CD8-positive, alpha-beta memory T cell (primary cell): ENCODE results near the gene JMJD1C. TPM values are rescaled to one million over a fixed set of nuclear protein-coding genes. Genes with fewer than 3 reads are reported as not detected.
"Not testable (repeated sequence)": the region's sequence is repeated elsewhere in the genome, so short reads cannot be mapped to it uniquely, and the experiment has no call there.

ENCODE experiments used
- CTCF ChIA-PET: fragments of 350-600 bp; sonication (Branson Sonifier 250); formaldehyde crosslinking; loops from one replicate; lab custom pipeline; 2021; ENCODE audit warnings: antibody characterized with exemption; lab: Charles Lee
- POLR2A ChIA-PET: fragments of 350-600 bp; sonication (Branson Sonifier 250); formaldehyde crosslinking; loops from one replicate; lab custom pipeline; 2021; ENCODE audit warnings: antibody characterized with exemption; lab: Charles Lee
- DNase-seq, 5 donors: peaks; one replicate each; pipeline versions ENCODE4 v3.0.0 to v3.0.0-alpha.2; 2020 to 2022; ENCODE audit warnings: mixed read lengths in 1 of 5
- H3K27ac ChIP-seq: one replicate; pipeline ENCODE4 v1.7.0; 2013; ENCODE audit warnings: low read depth, mild to moderate bottlenecking, low read length, moderate library complexity
- H3K27me3 ChIP-seq: 2 replicates; pipeline ENCODE4 v1.7.0; 2013; ENCODE audit warnings: low read length, mild to moderate bottlenecking; ENCODE audit not compliant: insufficient read depth, poor library complexity, severe bottlenecking
- H3K36me3 ChIP-seq: 2 replicates; pipeline ENCODE4 v1.7.0; 2013; ENCODE audit warnings: mild to moderate bottlenecking, low read length, moderate library complexity; ENCODE audit not compliant: insufficient read depth
- H3K4me1 ChIP-seq: 2 replicates; pipeline ENCODE4 v1.7.0; 2013; ENCODE audit warnings: mild to moderate bottlenecking, low read length, moderate library complexity; ENCODE audit not compliant: insufficient read depth
- H3K4me3 ChIP-seq: 2 replicates; pipeline ENCODE4 v1.7.0; 2013; ENCODE audit warnings: mild to moderate bottlenecking, low read length
- H3K9me3 ChIP-seq: 2 replicates; pipeline ENCODE4 v1.7.0; 2013; ENCODE audit warnings: mild to moderate bottlenecking, low read length
- H3K27ac Mint-ChIP-seq, 8 donors: one replicate each; pipeline ENCODE4 v1.8.0; 2020 to 2021; ENCODE audit warnings: mixed read lengths in 8 of 8, mild to moderate bottlenecking in 6 of 8, inconsistent platforms in 3 of 8, moderate library complexity in 3 of 8
- H3K27me3 Mint-ChIP-seq, 2 donors: one replicate each; pipeline ENCODE4 v1.8.0; 2020 to 2021; ENCODE audit warnings: mixed read lengths in 2 of 2, mild to moderate bottlenecking in 1 of 2, moderate library complexity in 1 of 2
- H3K36me3 Mint-ChIP-seq, 3 donors: one replicate each; pipeline ENCODE4 v1.8.0; 2020 to 2021; ENCODE audit warnings: mixed read lengths in 3 of 3, inconsistent platforms in 1 of 3, mild to moderate bottlenecking in 1 of 3
- H3K4me1 Mint-ChIP-seq, 3 donors: one replicate each; pipeline ENCODE4 v1.8.0; 2020 to 2021; ENCODE audit warnings: mixed read lengths in 3 of 3, inconsistent platforms in 1 of 3, mild to moderate bottlenecking in 1 of 3
- H3K4me3 Mint-ChIP-seq, 7 donors: one replicate each; pipeline ENCODE4 v1.8.0; 2020 to 2021; ENCODE audit warnings: mixed read lengths in 7 of 7, mild to moderate bottlenecking in 6 of 7, moderate library complexity in 4 of 7, inconsistent platforms in 2 of 7
- H3K9me3 Mint-ChIP-seq, 5 donors: one replicate each; pipeline ENCODE4 v1.8.0; 2020 to 2022; ENCODE audit warnings: mixed read lengths in 5 of 5, mild to moderate bottlenecking in 3 of 5, moderate library complexity in 2 of 5, inconsistent platforms in 1 of 5
- polyA plus RNA-seq: library from polyadenylated mRNA; unstranded; fragments of 300-500 nt; fragmentation: Illumina TruSeq; gene quantifications from one replicate; pipeline ENCODE4 v1.2.3, GENCODE V29; 2021
- total RNA-seq, 2 experiments: library from RNA; stranded (reverse); gene quantifications; one replicate each; pipeline ENCODE4 v1.2.3, GENCODE V29; 2021

JMJD1C gene
- total and polyA plus RNA-seq, 3 experiments from 2014 or later = 41.7 to 51.9 (median 46.0) TPM

DNA sequence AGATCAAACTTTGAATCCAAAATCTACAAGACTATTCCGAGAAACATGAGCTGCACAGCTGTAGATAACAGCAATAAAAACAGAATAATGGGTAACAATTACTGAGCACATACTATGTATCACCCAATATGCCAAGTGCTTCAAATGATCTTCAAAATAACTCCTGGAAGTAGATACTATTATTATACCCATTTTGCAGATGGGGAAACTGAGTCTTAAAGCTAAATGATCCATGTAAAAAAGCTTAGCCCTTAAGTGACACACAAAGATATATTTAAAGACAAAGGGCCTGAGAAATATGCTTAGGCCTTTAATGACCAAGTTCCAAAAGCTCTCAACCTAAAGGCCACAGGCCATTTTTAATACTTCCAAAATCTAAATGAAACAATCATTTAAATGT lies 37.1 kb upstream of the JMJD1C start:
- Histone ChIP-seq H3K36me3 (no peaks in the 10 kb centered on the region), H3K4me1 (no peaks in the 10 kb centered on the region), H3K9me3 (no peaks in the 10 kb centered on the region), H3K27me3 (no peaks in the 10 kb centered on the region), H3K4me3 (no peak overlapping the region), H3K27ac (no peak overlapping the region)
- POLR2A ChIA-PET = no interaction called here
- H3K27ac Mint-ChIP-seq = no peak overlapping the region
- H3K36me3 Mint-ChIP-seq = peaks cover 6% of the 10 kb centered on the region in 3 donors
- H3K27me3 Mint-ChIP-seq = no peaks in the 10 kb centered on the region
- DNase-seq = no peak
- CTCF ChIA-PET = interaction anchor here (0.7 kb wide), 1 partner anchor 373 kb away, joined by 3 read pairs; no protein-coding TSS in a partner anchor
- peaks cover 26 to 58% (median 46%) of the 10 kb centered on the region in 3 donors for H3K4me1 Mint-ChIP-seq
- H3K9me3 Mint-ChIP-seq = no peaks in the 10 kb centered on the region
- H3K4me3 Mint-ChIP-seq = no peak overlapping the region

GRCh38 chr10:63501954-63502353 lies 36.2 kb upstream of the JMJD1C start:
- Mint-ChIP-seq H3K27me3 (no peaks in the 10 kb centered on the region), H3K4me3 (no peak overlapping the region), H3K9me3 (no peaks in the 10 kb centered on the region), H3K36me3 (peaks cover 4 to 6% (median 6%) of the 10 kb centered on the region in 3 donors), H3K4me1 (peaks cover 26 to 60% (median 50%) of the 10 kb centered on the region in 3 donors), H3K27ac (no peak overlapping the region)
- Histone ChIP-seq H3K27me3 (no peaks in the 10 kb centered on the region), H3K4me3 (no peak overlapping the region), H3K36me3 (no peaks in the 10 kb centered on the region), H3K27ac (no peak overlapping the region), H3K4me1 (no peaks in the 10 kb centered on the region), H3K9me3 (no peaks in the 10 kb centered on the region)
- ChIA-PET CTCF (no interaction called here), POLR2A (no interaction called here)
- DNase-seq = no peak

DNA sequence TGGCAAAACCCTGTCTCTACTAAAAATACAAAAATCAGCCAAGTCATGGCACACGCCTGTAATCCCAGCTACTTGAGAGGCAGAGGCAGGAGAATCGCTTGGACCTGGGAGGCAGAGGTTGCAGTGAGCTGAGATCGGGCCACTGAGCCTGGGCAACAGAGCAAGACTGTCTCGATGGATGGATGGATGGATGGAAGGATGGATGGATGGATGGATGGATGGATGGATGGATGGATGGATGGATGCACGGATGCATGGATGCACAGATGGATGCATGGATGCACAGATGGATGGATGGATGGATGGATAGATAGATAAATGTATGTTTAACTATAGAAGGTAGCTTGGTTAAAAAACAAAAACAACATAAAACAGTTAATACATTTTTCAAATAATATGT lies 34.8 kb upstream of the JMJD1C start:
- CTCF ChIA-PET, H3K4me1 ChIP-seq, H3K4me3 Mint-ChIP-seq, H3K36me3 Mint-ChIP-seq, H3K4me3 ChIP-seq, POLR2A ChIA-PET, H3K9me3 Mint-ChIP-seq, H3K9me3 ChIP-seq, H3K27me3 ChIP-seq, H3K27ac Mint-ChIP-seq, H3K27me3 Mint-ChIP-seq, DNase-seq, H3K27ac ChIP-seq, H3K36me3 ChIP-seq: not testable (repeated sequence)
- H3K4me1 Mint-ChIP-seq = peaks cover 23 to 58% (median 50%) of the 10 kb centered on the region in 3 donors

- Mint-ChIP-seq H3K27me3 (no peaks in the 10 kb centered on the region), H3K4me3 (no peak overlapping the region), H3K9me3 (no peaks in the 10 kb centered on the region), H3K4me1 (peaks cover 17 to 50% (median 36%) of the 10 kb centered on the region in 3 donors), H3K27ac (peak overlapping the region in 1 of 8 donors; percentile 48), H3K36me3 (peaks cover 6 to 10% (median 9%) of the 10 kb centered on the region in 3 donors)
- no peaks in the 10 kb centered on the region for H3K36me3 ChIP-seq
- CTCF ChIA-PET = no interaction called here
- no peak overlapping the region for H3K4me3 ChIP-seq
- DNase-seq = no peak
- no peaks in the 10 kb centered on the region for H3K9me3 ChIP-seq
- no peaks in the 10 kb centered on the region for H3K27me3 ChIP-seq
- no peak overlapping the region for H3K27ac ChIP-seq
- no peaks in the 10 kb centered on the region for H3K4me1 ChIP-seq
- POLR2A ChIA-PET = no interaction called here
Observed at GRCh38 chr10:63498665-63499064, 32.9 kb upstream of the JMJD1C start.

DNA sequence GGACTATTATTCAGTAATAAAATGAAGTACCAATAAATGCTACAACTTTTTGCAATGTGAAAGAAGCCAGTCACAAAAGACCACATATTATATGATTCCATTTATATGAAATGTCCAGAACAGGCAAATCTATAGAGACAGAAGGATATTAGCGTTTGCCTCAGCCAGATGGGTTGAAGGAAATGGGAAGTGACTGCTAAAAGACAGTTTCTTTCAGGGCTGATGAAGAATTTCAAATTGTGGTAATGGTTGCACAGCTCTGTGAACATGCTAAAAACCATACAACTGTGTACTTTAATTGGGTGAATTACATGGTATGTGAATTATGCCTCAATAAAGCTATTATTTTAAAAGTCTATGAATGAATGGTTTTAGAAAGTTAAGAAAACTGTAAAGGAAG lies 31.5 kb upstream of the JMJD1C start:
- Mint-ChIP-seq H3K36me3 (peaks cover 6 to 10% (median 9%) of the 10 kb centered on the region in 3 donors), H3K4me1 (peaks cover 16 to 45% (median 31%) of the 10 kb centered on the region in 3 donors), H3K27ac (no peak overlapping the region), H3K9me3 (no peaks in the 10 kb centered on the region), H3K27me3 (no peaks in the 10 kb centered on the region), H3K4me3 (no peak overlapping the region)
- H3K9me3 ChIP-seq = no peaks in the 10 kb centered on the region
- CTCF ChIA-PET = no interaction called here
- H3K27ac ChIP-seq = no peak overlapping the region
- no peaks in the 10 kb centered on the region for H3K27me3 ChIP-seq
- POLR2A ChIA-PET = no interaction called here
- H3K36me3 ChIP-seq = no peaks in the 10 kb centered on the region
- no peaks in the 10 kb centered on the region for H3K4me1 ChIP-seq
- H3K4me3 ChIP-seq = no peak overlapping the region
- DNase-seq = no peak

- no peak overlapping the region for H3K4me3 ChIP-seq
- ChIA-PET CTCF (no interaction called here), POLR2A (no interaction called here)
- Mint-ChIP-seq H3K27ac (peak overlapping the region in 1 of 8 donors; percentile 38), H3K36me3 (peaks cover 6 to 11% (median 7%) of the 10 kb centered on the region in 3 donors), H3K4me1 (peaks cover 16 to 45% (median 36%) of the 10 kb centered on the region in 3 donors), H3K27me3 (no peaks in the 10 kb centered on the region), H3K9me3 (no peaks in the 10 kb centered on the region), H3K4me3 (no peak overlapping the region)
- DNase-seq = no peak
- H3K9me3 ChIP-seq = no peaks in the 10 kb centered on the region
- H3K27ac ChIP-seq = no peak overlapping the region
- no peaks in the 10 kb centered on the region for H3K27me3 ChIP-seq
- H3K4me1 ChIP-seq = no peaks in the 10 kb centered on the region
- no peaks in the 10 kb centered on the region for H3K36me3 ChIP-seq
Observed at GRCh38 chr10:63496561-63496960, 30.8 kb upstream of the JMJD1C start.

GRCh38 chr10:63494951-63495350 lies 29.2 kb upstream of the JMJD1C start:
- POLR2A ChIA-PET = no interaction called here

DNA sequence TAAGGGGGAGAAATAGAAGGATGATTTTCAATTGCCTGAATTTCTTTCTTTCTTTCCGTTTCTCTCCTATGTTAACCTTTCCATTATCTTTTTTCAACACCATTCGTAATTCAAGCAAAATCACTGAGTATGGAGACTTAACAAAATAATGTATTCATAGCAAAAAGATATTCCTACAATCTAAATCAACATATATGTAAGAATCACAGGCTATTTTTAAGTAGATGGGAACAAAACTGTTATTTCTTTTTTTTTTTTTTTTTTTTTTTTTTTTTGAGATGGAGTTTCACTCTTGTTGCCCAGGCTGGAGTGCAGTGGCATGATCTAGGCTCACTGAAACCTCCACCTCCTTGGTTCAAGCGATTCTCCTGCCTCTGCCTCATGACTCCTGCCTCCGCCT lies 27.2 kb upstream of the JMJD1C start:
- ChIA-PET CTCF (no interaction called here), POLR2A (no interaction called here)
- no peak overlapping the region for H3K27ac Mint-ChIP-seq
- H3K36me3 Mint-ChIP-seq = peaks cover 0 to 8% (median 5%) of the 10 kb centered on the region in 3 donors
- peaks cover 14 to 41% (median 31%) of the 10 kb centered on the region in 3 donors for H3K4me1 Mint-ChIP-seq
- Histone ChIP-seq H3K4me3 (no peak overlapping the region), H3K27ac (no peak overlapping the region), H3K36me3 (no peaks in the 10 kb centered on the region), H3K4me1 (no peaks in the 10 kb centered on the region), H3K9me3 (no peaks in the 10 kb centered on the region), H3K27me3 (no peaks in the 10 kb centered on the region)
- H3K27me3 Mint-ChIP-seq = no peaks in the 10 kb centered on the region
- H3K9me3 Mint-ChIP-seq = no peaks in the 10 kb centered on the region
- H3K4me3 Mint-ChIP-seq = peak overlapping the region in 1 of 7 donors; percentile 20
- DNase-seq = no peak

More at GRCh38 chr10:63494951-63495350, 29.2 kb upstream of the JMJD1C start:
- no peaks in the 10 kb centered on the region for H3K36me3 ChIP-seq
- no peaks in the 10 kb centered on the region for H3K9me3 ChIP-seq
- no peaks in the 10 kb centered on the region for H3K27me3 ChIP-seq
- Mint-ChIP-seq H3K27ac (no peak overlapping the region), H3K9me3 (no peaks in the 10 kb centered on the region), H3K36me3 (peaks cover 0 to 10% (median 5%) of the 10 kb centered on the region in 3 donors), H3K27me3 (no peaks in the 10 kb centered on the region), H3K4me1 (peaks cover 18 to 49% (median 38%) of the 10 kb centered on the region in 3 donors), H3K4me3 (no peak overlapping the region)
- DNase-seq = no peak
- no peaks in the 10 kb centered on the region for H3K4me1 ChIP-seq
- H3K27ac ChIP-seq = no peak overlapping the region
- H3K4me3 ChIP-seq = no peak overlapping the region
- CTCF ChIA-PET = no interaction called here
